Prostate gland (tissue), 2 donors: ENCODE results near the gene HSD17B11.

Source experiments
- CTCF ChIP-seq, 4 experiments: fragments of 200-600 bp in 2 of 4; fragments of 450-650 bp in 2 of 4; sonication (generic) in 2 of 4; IDR thresholded peaks; 1 replicate in 3 of 4; 2 replicates in 1 of 4; pipeline ENCODE4 v1.5.1; 2016 to 2019; ENCODE audit warnings: antibody characterized with exemption in 4 of 4, mild to moderate bottlenecking in 2 of 4, moderate library complexity in 2 of 4
- POLR2A ChIP-seq: fragments of 450-650 bp; IDR thresholded peaks from one replicate; pipeline ENCODE4 v1.6.1; 2016; ENCODE audit warnings: antibody characterized with exemption, mild to moderate bottlenecking
- POLR2AphosphoS5 ChIP-seq: sonication (generic); formaldehyde crosslinking; IDR thresholded peaks from one replicate; pipeline ENCODE4 v1.6.1; 2017; ENCODE audit warnings: antibody characterized with exemption

GRCh38 chr4:87360338-87360935 lies 30.6 kb downstream of the HSD17B11 start:
- TF ChIP-seq CTCF (IDR thresholded peaks at IDR 0.05) (no peak), POLR2A (no peak), POLR2AphosphoS5 (no peak)
